Measurements from ENCODE around the gene SERTAD3.

Gene SERTAD3

GRCh38 chr19:40407714-40408597, 36.2 kb downstream of the SERTAD3 start:
- no peak for DNase-seq

DNA sequence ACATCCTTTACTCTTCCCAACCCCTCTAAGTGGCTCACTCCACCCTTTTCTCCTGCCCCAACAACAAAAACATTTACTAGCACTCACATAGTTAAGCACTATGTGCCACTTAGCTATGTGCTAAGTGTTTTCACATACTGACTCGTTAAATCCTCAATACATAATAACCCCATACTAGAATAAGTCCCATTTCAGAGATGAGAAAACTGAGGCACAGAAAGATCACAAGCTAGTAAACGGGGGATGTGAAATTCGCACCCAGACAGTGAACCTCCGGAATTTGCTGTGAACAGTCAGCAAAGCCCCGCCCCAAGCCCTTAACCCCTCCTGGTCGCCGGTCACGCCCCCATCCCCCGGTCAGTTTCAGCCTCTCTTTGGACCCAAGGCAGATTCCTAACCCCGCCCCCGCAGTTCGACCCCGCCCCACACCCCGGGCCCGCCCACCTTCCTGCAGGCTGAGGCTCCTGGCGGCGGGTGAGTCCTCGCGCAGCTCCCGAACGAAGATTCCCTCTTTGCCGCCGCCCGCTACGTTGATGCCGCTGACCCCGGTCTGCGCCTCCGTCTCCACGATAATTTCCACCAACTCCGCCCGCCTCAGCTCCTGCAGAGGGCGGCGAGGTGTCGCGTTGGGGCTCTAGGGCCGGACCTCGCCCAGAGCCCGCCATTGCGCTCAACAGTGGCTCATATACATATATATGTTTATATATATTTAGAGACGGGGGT, 40.7 kb downstream of the SERTAD3 start:
- DNase-seq, result peak; percentile 68

GRCh38 chr19:40400559-40400958, 43.6 kb downstream of the SERTAD3 start:
- DNase-seq, result no peak

DNA sequence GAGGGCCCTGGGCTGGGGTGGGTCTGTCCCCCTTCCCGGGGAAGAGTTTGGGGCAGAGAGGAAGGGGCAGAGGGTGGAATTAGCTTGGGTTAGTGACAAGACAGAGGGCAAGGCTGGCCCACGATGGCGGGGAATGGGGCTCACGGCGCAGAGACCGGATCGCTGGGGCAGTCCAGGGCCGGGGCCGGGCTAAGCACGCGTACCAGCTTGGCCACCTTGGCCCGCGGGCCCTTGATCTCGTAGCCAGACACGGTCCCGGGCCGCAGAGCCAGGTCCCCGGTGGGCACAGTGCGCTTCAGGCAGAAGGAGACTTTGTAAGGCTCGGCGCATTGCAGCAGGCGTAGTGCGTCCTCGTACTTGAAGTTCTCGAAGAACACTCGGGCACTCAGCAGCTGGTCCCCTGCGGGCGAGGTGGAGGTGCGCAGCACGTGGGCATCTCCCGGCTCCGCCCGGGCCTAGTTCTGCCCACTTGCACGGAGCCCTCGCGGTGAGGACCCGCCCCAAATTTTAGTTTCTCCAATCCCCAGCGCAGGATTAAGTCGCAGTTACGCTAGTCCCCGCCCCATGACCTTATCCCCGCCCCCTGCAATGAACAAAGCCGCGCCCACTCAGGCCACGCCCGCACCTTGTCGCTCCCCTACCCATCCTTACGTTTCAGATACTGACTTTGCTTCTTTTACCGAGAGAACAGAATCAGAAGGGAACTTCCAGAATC, 45.6 kb downstream of the SERTAD3 start:
- peak; percentile 66 for DNase-seq

- DNase-seq, result no peak
Observed at GRCh38 chr19:40397568-40397906, 46.6 kb downstream of the SERTAD3 start.

- DNase-seq, result no peak
Observed at GRCh38 chr19:40396886-40397567, 47.1 kb downstream of the SERTAD3 start.

DNA sequence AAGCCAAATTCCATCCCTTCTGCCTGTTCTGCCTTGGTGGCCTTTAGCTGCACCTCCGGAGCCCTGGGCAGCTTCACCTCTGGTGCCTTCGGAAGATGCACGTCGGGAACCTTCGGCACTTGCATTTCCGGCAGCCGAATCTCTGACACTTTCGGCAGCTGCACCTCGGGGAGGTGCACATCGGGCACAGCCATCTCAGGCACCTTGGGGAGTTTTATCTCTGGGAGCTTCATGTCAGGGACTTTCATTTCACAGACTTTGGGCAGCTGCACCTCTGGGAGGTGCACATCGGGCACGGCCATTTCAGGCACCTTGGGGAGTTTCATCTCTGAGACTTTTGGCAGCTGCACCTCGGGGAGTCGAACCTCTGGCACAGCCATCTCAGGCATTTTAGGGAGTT, 48.2 kb downstream of the SERTAD3 start:
- no peak for DNase-seq

- DNase-seq, result no peak
Observed at GRCh38 chr19:40394816-40395210, 49.3 kb downstream of the SERTAD3 start.

GRCh38 chr19:40393894-40394815, 50.0 kb downstream of the SERTAD3 start:
- no peak for DNase-seq

- no peak for DNase-seq
Observed at GRCh38 chr19:40392894-40393517, 51.1 kb downstream of the SERTAD3 start.

- no peak for DNase-seq
Observed at GRCh38 chr19:40392123-40392522, 52.0 kb downstream of the SERTAD3 start.
